Activated naive CD8-positive, alpha-beta T cell treated with anti-CD3 and anti-CD28 coated beads for 36 hours (primary cell): ENCODE results near the gene ABHD17C. TPM values are rescaled to one million over a fixed set of nuclear protein-coding genes. Genes with fewer than 3 reads are reported as not detected.
"Not testable (repeated sequence)": the region's sequence is repeated elsewhere in the genome, so short reads cannot be mapped to it uniquely, and the experiment has no call there.

Source experiments
- DNase-seq: peaks from one replicate; pipeline ENCODE4 v3.0.0; 2021
- H3K27ac Mint-ChIP-seq: one replicate; pipeline ENCODE4 v1.8.0; 2022; ENCODE audit warnings: mild to moderate bottlenecking, moderate library complexity, mixed read lengths
- H3K27me3 Mint-ChIP-seq: one replicate; pipeline ENCODE4 v1.8.0; 2022; ENCODE audit warnings: mild to moderate bottlenecking, mixed read lengths
- H3K36me3 Mint-ChIP-seq: one replicate; pipeline ENCODE4 v1.8.0; 2021; ENCODE audit warnings: mild to moderate bottlenecking, mixed read lengths
- H3K4me1 Mint-ChIP-seq: one replicate; pipeline ENCODE4 v1.8.0; 2021; ENCODE audit warnings: mixed read lengths
- H3K4me3 Mint-ChIP-seq: one replicate; pipeline ENCODE4 v1.8.0; 2022; ENCODE audit warnings: mild to moderate bottlenecking, moderate library complexity, mixed read lengths
- H3K9me3 Mint-ChIP-seq: one replicate; pipeline ENCODE4 v1.8.0; 2022; ENCODE audit warnings: mixed read lengths
- total RNA-seq, 2 experiments: library from RNA; stranded (reverse); gene quantifications; one replicate each; pipeline ENCODE4 v1.2.3, GENCODE V29; 2021

The ABHD17C gene
- total RNA-seq, 2 experiments from 2014 or later, result 6.0 to 6.9 TPM

- no peak for DNase-seq
- Mint-ChIP-seq H3K9me3 (no peaks in the 10 kb centered on the region), H3K27me3 (no peaks in the 10 kb centered on the region), H3K4me1 (no peaks in the 10 kb centered on the region), H3K36me3 (peaks cover 8% of the 10 kb centered on the region), H3K27ac (no peak overlapping the region), H3K4me3 (no peak overlapping the region)
Measured at GRCh38 chr15:80754014-80754413, 58.9 kb downstream of the ABHD17C start.

- no peaks in the 10 kb centered on the region for H3K9me3 Mint-ChIP-seq
- no peaks in the 10 kb centered on the region for H3K27me3 Mint-ChIP-seq
- peaks cover 5% of the 10 kb centered on the region for H3K36me3 Mint-ChIP-seq
- DNase-seq, result no peak
- no peak overlapping the region for H3K27ac Mint-ChIP-seq
- H3K4me1 Mint-ChIP-seq, result no peaks in the 10 kb centered on the region
- H3K4me3 Mint-ChIP-seq, result no peak overlapping the region
Measured at GRCh38 chr15:80755885-80756284, 60.8 kb downstream of the ABHD17C start.

- H3K36me3 Mint-ChIP-seq, result peaks cover 3% of the 10 kb centered on the region
- H3K27ac Mint-ChIP-seq, result no peak overlapping the region
- no peaks in the 10 kb centered on the region for H3K27me3 Mint-ChIP-seq
- DNase-seq, result no peak
- H3K9me3 Mint-ChIP-seq, result no peaks in the 10 kb centered on the region
- H3K4me3 Mint-ChIP-seq, result no peak overlapping the region
- no peaks in the 10 kb centered on the region for H3K4me1 Mint-ChIP-seq
Measured at GRCh38 chr15:80758130-80758745, 63.1 kb downstream of the ABHD17C start.

- Mint-ChIP-seq H3K36me3 (no peaks in the 10 kb centered on the region), H3K9me3 (no peaks in the 10 kb centered on the region), H3K4me3 (no peak overlapping the region), H3K4me1 (no peaks in the 10 kb centered on the region), H3K27me3 (no peaks in the 10 kb centered on the region), H3K27ac (no peak overlapping the region)
- no peak for DNase-seq
Measured at GRCh38 chr15:80760960-80761359, 65.8 kb downstream of the ABHD17C start.

- Mint-ChIP-seq H3K27me3 (no peaks in the 10 kb centered on the region), H3K27ac (no peak overlapping the region), H3K9me3 (no peaks in the 10 kb centered on the region), H3K4me1 (no peaks in the 10 kb centered on the region), H3K36me3 (no peaks in the 10 kb centered on the region), H3K4me3 (no peak overlapping the region)
- no peak for DNase-seq
Measured at GRCh38 chr15:80761754-80762153, 66.6 kb downstream of the ABHD17C start.

GRCh38 chr15:80763235-80763634 lies 68.1 kb downstream of the ABHD17C start:
- H3K36me3 Mint-ChIP-seq, DNase-seq, H3K4me1 Mint-ChIP-seq, H3K9me3 Mint-ChIP-seq, H3K27me3 Mint-ChIP-seq, H3K27ac Mint-ChIP-seq, H3K4me3 Mint-ChIP-seq: not testable (repeated sequence)

GRCh38 chr15:80764535-80764934 lies 69.4 kb downstream of the ABHD17C start:
- H3K27me3 Mint-ChIP-seq, result no peaks in the 10 kb centered on the region
- no peak overlapping the region for H3K4me3 Mint-ChIP-seq
- no peaks in the 10 kb centered on the region for H3K9me3 Mint-ChIP-seq
- H3K27ac Mint-ChIP-seq, result no peak overlapping the region
- no peak for DNase-seq
- no peaks in the 10 kb centered on the region for H3K4me1 Mint-ChIP-seq
- H3K36me3 Mint-ChIP-seq, result no peaks in the 10 kb centered on the region

- no peak overlapping the region for H3K4me3 Mint-ChIP-seq
- no peaks in the 10 kb centered on the region for H3K4me1 Mint-ChIP-seq
- H3K9me3 Mint-ChIP-seq, result no peaks in the 10 kb centered on the region
- DNase-seq, result no peak
- no peaks in the 10 kb centered on the region for H3K36me3 Mint-ChIP-seq
- H3K27ac Mint-ChIP-seq, result no peak overlapping the region
- peaks cover 4% of the 10 kb centered on the region for H3K27me3 Mint-ChIP-seq
Measured at GRCh38 chr15:80766275-80766674, 71.2 kb downstream of the ABHD17C start.

- Mint-ChIP-seq H3K27ac (no peak overlapping the region), H3K9me3 (no peaks in the 10 kb centered on the region), H3K4me3 (no peak overlapping the region), H3K4me1 (no peaks in the 10 kb centered on the region), H3K27me3 (peaks cover 4% of the 10 kb centered on the region), H3K36me3 (no peaks in the 10 kb centered on the region)
- DNase-seq, result no peak
Measured at GRCh38 chr15:80768158-80768557, 73.0 kb downstream of the ABHD17C start.

GRCh38 chr15:80769153-80769828 lies 74.2 kb downstream of the ABHD17C start:
- no peak overlapping the region for H3K4me3 Mint-ChIP-seq
- no peak for DNase-seq
- peaks cover 4% of the 10 kb centered on the region for H3K27me3 Mint-ChIP-seq
- H3K27ac Mint-ChIP-seq, result no peak overlapping the region
- no peaks in the 10 kb centered on the region for H3K9me3 Mint-ChIP-seq
- no peaks in the 10 kb centered on the region for H3K36me3 Mint-ChIP-seq
- no peaks in the 10 kb centered on the region for H3K4me1 Mint-ChIP-seq

GRCh38 chr15:80769829-80770705 lies 75.0 kb downstream of the ABHD17C start:
- no peak overlapping the region for H3K27ac Mint-ChIP-seq
- H3K27me3 Mint-ChIP-seq, result peaks cover 4% of the 10 kb centered on the region
- no peaks in the 10 kb centered on the region for H3K36me3 Mint-ChIP-seq
- no peak overlapping the region for H3K4me3 Mint-ChIP-seq
- no peak for DNase-seq
- H3K9me3 Mint-ChIP-seq, result no peaks in the 10 kb centered on the region
- no peaks in the 10 kb centered on the region for H3K4me1 Mint-ChIP-seq

- Mint-ChIP-seq H3K9me3 (no peaks in the 10 kb centered on the region), H3K27me3 (peaks cover 21% of the 10 kb centered on the region), H3K4me1 (no peaks in the 10 kb centered on the region), H3K4me3 (no peak overlapping the region), H3K27ac (no peak overlapping the region), H3K36me3 (no peaks in the 10 kb centered on the region)
- no peak for DNase-seq
Measured at GRCh38 chr15:80773122-80773551, 78.0 kb downstream of the ABHD17C start.

- Mint-ChIP-seq H3K27me3 (peaks cover 27% of the 10 kb centered on the region), H3K4me3 (no peak overlapping the region), H3K9me3 (no peaks in the 10 kb centered on the region), H3K36me3 (no peaks in the 10 kb centered on the region), H3K27ac (no peak overlapping the region), H3K4me1 (no peaks in the 10 kb centered on the region)
- DNase-seq, result no peak
Measured at GRCh38 chr15:80773792-80774352, 78.8 kb downstream of the ABHD17C start.

- H3K27ac Mint-ChIP-seq, result no peak overlapping the region
- H3K27me3 Mint-ChIP-seq, result peaks cover 28% of the 10 kb centered on the region
- H3K4me1 Mint-ChIP-seq, result no peaks in the 10 kb centered on the region
- H3K9me3 Mint-ChIP-seq, result no peaks in the 10 kb centered on the region
- DNase-seq, result no peak
- no peak overlapping the region for H3K4me3 Mint-ChIP-seq
- H3K36me3 Mint-ChIP-seq, result no peaks in the 10 kb centered on the region
Measured at GRCh38 chr15:80774486-80774885, 79.4 kb downstream of the ABHD17C start.

- Mint-ChIP-seq H3K9me3 (no peaks in the 10 kb centered on the region), H3K4me3 (no peak overlapping the region), H3K27me3 (peaks cover 35% of the 10 kb centered on the region), H3K27ac (no peak overlapping the region), H3K4me1 (peaks cover 3% of the 10 kb centered on the region), H3K36me3 (no peaks in the 10 kb centered on the region)
- DNase-seq, result no peak
Measured at GRCh38 chr15:80775338-80775737, 80.2 kb downstream of the ABHD17C start.
